IPS DF 19.7 (cell line): ENCODE measurements around the gene ZNF573.
"Not testable (repeated sequence)": the region's sequence is repeated elsewhere in the genome, so short reads cannot be mapped to it uniquely, and the experiment has no call there.

Source experiments
- DNase-seq: peaks from one replicate; pipeline ENCODE4 v3.0.0-alpha.2; 2013; ENCODE audit warnings: low read depth, low spot score

ZNF573 gene

DNA sequence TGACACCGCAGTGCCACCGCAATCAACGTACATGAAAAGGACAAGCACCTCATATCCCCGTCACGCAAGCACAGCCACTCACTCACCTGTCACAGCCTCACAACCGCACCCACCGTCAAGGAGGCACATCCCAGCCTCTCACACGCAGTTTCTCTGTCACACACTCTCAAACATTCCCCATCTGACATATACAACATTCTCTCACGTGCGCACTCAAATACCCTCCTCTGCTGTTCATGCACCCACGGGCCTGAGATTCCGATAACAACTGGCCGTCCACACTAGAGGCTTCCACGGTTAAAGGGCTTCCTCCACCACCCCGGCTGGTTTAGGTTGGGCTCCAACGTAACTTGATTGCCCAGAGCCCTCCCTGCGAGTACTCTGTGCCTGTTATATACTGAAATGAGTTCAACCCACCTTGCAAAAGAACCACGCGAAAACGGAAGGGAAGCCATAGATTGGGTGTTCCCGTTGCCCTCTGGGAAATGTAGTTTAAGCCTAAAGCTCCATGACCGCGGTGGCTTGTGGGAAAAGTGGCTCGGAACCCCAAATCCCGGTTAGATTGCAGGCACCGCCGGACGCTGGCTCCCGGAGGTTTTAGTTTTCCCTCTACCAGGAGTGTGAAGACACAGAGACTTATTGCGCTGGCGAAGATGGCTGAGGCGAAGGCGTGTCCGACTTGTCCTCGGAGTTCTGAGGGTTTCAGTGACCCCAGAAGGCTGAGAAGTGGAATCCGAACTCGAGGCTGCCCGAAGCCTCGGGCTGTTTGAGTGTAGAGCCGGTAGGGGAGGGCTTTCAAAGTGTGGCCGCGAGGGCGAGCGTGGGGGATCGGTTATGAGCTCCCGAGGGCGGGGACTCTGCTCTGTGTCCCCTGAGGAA lies at the start of gene ZNF573:
Gene ZNF573 (minus strand): TSS at position 460 of the 879 bp plus-strand sequence. CDS start 5,857 bp downstream, outside the sequence.
- peak; percentile 84 for DNase-seq

DNA sequence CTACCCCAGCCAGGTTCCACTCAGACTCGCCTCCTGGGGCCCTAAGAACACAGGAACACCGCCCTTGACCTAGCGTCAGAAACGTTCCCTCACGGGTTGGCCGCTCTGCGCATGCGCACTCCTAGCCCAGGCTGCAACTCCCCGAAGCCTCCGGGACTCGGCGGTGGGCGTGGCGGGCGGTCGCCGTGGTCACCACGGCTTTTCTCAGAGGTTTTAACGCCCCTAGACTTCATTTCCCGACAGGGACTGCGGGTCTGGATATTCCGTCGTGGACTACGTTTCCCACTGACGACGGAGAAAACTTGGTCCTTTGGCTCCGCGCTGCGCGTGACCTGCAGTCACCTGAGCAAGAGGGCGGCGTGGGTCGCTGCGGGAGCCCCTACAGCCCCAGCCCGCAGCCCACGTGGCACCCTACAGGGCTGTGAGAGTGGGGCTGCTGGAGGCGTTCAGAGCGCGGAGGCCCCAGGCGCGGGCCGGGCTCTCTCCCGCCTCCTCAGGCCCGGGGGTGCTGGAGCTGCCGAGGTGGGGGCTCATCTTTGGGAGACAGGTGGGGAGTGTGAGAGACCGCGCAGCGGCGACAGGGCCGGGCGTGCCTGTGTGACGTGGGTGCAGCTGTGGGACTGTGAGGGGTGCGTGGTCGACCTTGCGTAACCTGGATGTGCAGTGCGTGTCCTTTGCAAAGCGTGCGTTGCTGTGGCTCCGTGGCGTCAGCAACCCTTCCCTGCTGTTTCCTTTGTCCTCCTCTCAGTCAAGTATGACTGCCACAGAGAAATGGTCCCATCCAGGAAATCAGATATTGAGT lies 38.0 kb upstream of the ZNF573 start:
- DNase-seq, result peak; percentile 40

DNA sequence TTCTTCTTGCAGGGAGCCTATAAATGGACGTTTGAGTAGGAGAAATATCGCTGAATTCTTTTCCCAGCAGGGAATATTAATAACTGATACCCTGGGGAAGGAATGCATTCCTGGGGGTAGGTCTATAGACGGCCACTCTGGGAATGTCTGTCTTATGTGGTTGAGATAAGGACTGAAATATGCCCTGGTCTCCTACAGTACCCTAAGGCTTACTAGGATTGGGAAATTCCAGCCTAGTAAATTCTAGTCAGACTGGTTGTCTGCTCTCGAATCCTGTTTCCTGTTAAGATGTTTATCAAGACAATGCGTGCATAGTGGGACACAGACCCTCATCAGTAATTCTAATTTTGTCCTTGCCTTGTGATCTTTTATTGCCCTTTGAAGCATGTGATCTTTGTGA lies 36.2 kb upstream of the ZNF573 start:
- not testable (repeated sequence) for DNase-seq

DNA sequence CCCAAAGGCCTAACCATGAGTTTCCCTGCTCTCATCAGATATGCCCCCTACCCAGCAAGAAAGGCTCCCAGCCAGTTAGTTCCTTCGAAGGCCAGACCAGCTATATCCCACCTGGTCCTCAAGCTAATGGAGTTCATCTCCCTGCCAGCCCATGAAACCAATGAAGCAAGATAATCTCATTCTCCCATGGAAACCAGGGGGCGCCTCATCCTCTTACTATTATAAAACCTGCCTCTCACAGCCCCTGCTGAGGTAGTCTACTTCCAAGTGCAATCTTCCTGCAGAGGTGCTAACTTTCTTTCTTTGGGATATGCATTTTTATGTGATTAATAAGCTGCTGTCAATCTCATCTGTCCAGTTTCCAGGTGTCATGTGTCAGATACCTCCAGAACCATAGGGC lies 34.0 kb upstream of the ZNF573 start:
- DNase-seq, result no peak

DNA sequence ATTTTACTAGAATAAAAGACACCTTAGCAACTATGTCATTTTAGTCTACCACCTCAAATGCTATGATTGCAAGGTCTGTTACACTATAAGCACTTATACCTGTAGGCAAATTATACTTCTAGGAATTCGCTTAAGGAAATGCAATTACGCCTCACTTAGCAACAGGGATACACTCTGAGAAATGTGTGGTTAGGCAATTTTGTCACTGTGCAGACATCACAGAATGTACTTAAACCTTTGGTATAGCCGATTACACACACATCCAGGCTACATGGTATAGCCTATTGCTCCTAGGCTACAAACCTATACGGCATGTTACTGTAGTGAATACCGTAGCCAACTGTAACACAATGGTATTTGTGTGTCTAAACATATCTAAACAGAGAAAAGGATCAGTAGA lies 30.0 kb upstream of the ZNF573 start:
- DNase-seq, result no peak

DNA sequence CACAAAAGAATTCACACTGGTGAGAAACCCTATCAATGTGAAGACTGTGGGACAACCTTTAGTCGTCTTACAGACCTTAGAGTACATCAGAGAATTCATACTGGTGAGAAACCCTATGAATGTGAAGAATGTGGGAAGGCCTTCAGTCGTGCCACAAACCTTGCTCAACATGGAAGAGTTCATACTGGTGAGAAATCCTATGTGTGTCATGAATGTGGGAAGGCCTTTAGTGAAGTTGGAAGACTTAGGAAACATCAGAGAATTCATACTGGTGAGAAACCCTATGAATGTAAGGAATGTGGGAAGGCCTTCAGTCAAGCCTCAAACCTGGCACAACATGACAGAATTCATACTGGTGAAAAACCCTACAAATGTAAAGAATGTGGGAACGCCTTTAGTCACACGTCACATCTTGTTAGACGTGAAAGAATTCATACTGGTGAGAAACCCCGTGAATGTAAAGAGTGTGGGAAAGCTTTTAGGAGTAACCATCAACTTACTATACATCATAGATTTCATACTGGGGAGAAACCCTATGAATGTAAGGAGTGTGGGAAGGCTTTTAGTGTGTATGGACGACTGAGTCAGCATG lies 24.0 kb upstream of the ZNF573 start:
- DNase-seq, result no peak

DNA sequence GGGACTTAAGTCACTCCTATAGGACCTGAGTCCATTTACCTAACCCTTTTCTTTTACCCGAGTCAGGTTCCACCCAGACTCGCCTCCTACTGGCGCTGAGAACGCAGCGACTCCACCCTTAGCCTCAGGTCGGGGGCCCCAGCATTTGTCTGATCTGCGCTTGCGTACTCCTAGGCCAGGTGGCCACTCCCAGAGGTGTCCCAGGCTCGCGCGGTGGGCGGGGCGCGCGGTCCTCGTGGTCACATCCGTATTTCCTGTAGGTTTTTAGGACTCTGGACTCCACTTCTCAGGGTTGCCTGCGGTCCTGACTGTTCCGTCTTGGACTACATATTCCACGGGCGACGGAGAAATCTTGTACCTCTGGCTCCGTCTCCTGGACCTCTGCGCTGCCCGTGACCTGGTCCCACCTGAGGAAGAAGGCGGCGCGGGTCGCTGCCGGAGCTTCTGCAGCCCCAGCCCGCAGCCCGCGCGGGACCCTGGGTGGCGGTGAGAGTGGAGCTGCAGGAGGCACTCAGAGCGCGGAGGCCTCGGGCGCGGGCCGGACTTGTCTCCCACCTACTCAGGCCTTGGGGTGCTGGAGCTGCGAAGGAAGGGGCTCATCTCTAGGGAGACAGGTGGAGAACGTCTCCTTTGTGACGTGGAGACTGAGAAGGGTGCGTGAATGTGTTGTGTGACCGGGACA lies 11.0 kb upstream of the ZNF573 start:
- no peak for DNase-seq

DNA sequence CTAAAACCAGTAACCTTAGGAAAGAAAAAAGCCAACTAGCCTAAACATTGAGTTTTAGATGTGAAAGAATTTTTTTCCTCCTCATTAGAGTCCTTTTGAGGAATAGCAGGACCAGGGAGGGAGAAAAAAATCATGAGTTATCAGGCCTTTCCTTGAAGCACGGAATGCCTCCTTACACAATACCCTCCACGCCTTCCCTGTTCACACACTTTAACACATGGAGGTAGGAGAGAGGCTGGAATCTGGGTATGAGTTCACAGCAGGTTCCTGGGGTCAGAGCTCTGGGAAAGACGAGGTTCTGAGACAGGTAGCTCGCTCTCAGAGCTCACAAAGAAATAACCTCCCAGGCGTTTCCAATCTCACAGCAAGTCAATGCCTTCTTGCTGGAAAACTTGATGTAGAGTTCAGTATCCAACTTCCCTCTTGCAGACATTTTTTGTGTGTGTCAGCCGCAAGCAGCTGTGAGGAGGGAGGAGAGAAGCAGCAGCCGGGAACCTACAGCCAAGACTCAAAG lies 716 bp downstream of the ZNF573 start:
- no peak for DNase-seq

DNA sequence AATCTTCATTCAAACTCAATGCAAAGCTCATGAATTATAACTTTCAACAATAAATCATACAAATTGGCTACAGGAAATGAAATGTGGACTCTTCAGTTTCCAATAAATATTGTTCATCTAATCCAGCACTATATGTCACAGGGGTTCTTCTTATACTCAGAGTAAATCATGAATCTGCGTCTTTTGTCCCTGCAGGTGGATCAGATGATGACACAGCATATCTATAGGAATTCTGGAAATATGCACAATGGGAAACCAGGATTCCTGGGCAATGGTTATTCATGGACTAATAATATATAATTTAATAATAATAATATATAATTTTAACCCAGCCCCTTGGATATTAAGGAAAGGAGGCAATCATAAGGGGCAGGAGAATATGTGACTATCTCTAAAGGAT lies 8.4 kb downstream of the ZNF573 start:
- no peak for DNase-seq

DNA sequence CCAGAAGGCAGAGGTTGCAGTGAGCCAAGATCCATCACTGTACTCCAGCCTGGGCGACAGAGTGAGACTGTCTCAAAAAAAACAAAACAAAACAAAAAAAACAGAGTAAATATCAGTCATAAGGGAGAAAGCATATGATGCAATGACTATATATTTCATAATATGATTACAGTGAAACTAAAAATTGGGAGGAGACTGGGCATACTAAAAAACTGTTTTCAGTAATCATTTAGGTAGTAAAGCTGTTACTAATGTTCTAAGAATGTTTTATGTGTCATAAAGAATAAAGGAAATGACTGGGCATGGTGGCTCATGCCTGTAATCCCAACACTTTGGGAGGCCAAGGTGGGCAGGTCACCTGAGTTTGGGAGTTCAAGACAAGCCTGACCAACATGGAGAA lies 15.9 kb downstream of the ZNF573 start:
- no peak for DNase-seq

DNA sequence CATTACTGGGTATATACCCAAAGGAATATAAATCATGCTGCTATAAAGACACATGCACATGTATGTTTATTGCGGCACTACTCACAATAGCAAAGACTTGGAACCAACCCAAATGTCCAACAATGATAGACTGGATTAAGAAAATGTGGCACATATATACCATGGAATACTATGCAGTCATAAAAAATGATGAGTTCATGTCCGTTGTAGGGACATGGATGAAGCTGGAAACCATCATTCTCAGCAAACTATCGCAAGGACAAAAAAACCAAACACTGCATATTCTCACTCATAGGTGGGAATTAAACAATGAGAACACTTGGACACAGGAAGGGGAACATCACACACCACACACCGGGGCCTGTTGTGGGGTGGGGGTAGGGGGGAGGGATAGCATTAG lies 21.7 kb downstream of the ZNF573 start:
- not testable (repeated sequence) for DNase-seq

DNA sequence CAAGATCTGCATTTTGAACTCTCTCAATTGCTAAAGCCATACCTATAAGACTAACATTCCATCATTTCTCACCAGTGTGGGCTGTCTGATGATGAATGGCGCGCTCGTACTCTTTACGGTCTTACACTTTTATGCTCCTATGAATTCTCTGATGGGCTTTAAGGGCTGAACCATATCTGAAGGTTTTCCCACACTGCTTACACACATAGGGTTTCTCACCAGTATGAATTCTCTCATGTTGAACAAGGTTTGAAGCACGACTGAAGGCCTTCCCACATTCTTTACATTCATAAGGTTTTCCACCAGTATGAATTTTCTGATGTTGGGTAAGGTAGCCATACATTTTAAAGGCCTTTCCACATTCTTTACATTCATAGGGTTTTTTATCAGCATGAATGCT lies 41.0 kb downstream of the ZNF573 start:
- DNase-seq, result no peak

DNA sequence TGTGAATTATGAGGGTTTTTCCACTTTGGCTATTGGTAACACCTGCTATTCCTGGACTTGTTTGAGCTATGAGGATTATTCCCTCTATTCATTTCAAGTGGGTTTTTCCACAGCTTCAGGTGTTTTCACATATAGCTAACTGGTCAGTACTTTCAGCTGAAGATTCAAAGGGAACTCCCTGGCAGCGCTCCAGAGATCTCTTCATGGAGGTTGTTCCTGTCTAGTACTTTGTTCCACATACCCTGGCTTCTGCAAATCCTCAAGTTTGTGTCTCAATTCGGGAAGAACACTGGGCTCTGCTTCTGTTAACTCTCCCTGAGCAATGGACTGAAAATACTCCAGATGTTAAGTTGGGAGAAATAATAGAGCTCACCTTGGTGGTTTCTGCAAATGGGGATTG lies 54.2 kb downstream of the ZNF573 start:
- no peak for DNase-seq

DNA sequence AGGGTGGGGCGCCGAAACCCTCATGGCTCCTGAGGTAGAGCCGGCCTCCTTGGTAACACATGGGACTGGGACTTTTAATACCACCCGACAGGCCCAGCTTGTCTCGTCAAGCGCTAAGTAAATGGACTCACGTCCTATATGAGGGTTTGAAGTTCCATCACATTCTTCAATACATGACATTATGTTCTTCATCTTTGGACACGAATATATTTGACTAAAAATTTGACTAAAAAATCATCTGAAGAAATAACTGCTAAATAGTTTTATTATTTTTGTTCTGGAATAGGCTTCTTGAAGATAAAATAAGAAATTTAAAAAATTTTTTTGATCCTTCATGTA lies 59.5 kb downstream of the ZNF573 start:
- no peak for DNase-seq

DNA sequence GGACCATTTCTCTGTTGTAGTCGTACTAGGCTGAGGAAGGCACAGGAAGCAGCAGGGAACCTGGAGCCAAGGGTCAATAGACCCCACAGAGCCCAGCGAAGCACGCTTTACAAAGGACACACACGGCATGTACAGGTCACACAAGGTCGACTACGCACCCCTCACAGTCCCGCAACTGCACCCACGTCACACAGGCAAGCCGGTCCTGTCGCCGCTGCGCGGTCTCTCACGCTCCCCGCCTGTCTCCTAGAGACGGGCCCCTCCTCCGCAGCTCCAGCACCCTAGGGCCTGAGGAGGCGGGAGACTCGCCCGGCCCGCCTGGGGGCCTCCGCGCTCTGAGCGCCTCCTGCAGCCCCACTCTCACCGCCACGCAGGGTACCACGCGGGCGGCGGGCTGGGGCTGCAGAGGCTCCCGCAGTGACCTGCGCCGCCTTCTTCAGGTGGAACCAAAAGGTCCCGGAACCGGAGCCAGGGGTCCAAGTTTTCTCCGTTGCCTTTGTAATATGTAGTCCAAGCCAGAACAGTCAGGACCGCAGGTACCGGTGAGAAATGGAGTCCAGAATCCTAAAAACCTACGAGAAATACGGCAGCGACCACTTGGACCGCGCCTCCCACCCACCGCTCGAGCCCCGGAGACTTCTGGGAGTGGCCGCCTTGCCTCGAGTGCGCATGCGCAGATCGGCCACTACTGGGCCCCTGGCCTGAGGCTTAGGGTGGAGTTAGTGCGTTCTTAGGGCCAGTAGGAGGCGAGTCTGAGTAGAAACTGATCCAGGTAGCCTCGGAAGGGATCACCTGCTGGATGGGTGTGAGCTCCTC lies 60.1 kb downstream of the ZNF573 start, which contains the start of gene ZNF607:
Gene ZNF607 (minus strand): TSS at position 651 of the 816 bp plus-strand sequence. CDS start 8,143 bp downstream, outside the sequence.
- DNase-seq, result peak; percentile 92

DNA sequence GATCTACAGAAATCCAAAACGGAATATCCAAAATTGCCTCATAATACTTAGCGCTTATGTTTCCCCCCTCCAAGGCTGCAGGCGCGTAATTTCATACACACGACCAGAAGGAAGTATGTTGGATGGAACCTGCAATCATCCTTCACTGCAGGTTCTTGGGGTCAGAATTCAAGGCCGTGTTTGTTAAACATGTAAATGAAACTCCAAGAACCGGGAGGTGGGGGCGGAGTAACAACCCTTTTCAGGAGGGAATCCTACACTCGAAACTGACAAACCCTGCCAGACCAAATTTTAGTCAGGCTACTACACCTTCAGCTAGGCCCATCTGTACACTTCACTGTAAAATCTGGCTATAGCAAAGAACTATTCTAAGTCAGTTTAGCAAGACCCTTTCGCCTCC lies 61.1 kb downstream of the ZNF573 start:
- DNase-seq, result no peak

DNA sequence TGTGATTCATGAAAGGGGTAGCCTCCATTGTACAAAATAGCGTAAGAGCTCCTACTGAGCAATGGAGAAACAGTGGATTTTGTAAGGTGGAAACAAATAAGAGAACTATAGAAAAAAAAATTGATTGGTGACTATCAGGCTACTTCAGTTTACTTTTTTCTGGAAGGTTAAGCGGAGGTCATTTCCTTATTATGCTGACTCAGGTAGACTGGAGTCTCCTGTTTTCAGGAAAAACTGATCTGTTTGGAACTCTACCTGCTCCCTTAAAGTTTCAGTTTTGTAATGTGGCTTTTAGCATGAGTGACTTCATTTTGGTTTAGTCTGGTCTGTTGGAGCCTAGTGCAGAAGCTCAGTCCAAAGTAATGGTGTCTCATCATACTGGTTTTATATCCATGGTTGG lies 63.2 kb downstream of the ZNF573 start:
- no peak for DNase-seq

DNA sequence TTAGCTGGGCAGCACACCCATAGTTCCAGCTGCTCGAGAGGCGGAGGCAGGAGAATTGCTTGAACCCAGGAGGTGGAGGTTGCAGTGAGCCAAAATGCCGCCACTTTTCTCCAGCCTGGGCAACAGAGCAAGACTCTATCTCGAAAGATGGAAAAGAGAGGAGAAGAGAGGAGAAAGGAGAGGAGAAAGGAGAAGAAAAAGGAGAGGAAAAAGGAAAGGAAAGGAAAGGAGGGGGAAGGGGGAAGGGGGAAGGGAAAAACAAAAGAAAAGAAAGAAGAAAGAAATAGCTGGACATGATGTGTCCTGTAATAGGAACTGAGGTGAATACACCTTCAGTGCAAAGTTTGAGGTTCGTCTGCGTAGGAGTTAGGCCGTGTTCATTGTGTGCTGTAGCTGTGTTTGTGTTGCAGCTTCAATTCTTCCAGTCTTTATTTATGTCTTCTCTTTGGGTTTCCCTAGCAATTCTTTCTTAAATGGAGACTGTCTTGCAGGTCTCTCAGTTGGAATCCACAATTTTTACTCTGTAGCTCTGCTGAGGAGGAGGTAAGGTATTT lies 73.3 kb downstream of the ZNF573 start:
- no peak for DNase-seq

DNA sequence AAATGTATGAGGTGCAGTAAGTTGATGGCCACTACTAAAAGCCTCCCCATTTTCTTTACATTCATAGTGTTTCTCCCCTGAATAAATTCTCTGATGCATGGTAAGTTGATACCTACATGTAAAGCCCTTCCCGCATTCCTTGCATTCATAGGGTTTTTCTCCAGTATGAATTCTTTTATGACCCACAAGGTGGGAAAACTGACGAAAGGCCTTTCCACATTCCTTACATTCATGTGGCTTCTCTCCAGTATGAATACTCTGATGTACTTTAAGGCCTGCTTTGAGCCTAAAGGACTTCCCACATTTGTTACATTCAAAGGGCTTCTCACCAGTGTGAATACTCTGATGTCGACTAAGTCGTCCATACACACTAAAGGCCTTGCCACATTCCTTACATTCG lies 80.3 kb downstream of the ZNF573 start:
- no peak for DNase-seq

DNA sequence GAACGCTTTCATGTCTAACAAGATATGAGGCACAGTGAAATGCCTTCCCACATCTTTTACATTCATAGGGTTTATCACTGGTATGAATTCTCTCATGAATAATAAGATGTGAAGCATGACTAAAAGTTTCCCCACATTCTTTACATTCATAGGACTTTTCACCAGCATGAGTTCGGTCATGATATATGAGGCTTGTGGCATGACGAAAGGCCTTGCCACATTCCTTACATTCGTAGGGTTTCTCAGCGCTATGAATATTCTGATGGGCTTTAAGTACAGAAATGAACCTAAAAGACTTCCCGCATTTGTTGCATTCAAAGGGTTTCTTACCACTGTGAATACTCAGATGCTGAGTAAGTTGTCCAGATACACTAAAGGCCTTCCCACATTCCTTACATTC lies 81.2 kb downstream of the ZNF573 start:
- DNase-seq, result no peak
